ENCODE data around the gene XIRP2.

DNA sequence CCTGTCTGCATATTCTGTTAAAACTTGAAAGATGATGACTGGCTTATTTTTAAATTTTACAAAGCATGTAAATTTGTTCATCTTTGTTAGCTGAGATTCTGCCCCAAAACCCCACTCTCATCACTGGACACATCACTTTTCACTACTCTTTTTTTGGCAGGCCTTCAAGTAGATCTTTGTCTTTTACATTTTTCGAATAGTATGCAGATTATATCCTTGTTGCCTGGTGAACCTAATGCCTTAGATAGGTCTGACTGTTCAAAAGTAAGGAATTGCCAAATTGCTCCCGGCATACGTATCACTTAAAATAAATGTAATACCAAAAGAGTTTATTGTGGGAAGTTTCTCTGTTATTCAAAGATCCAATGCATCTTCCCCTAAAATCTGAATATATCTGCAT, 303.3 kb downstream of the XIRP2 start:
- TF ChIP-seq RCOR1 (IDR thresholded peaks at IDR 0.05; ENCODE audit: insufficient replicate concordance, low read length) (no peak), RFX5 (IDR thresholded peaks at IDR 0.05; ENCODE audit: low read depth, low read length) (no peak), MAFK (IDR thresholded peaks at IDR 0.05; ENCODE audit: low read depth, low read length) (no peak), CEBPB (IDR thresholded peaks at IDR 0.05; ENCODE audit: low read depth, low read length) (no peak), RAD21 (IDR thresholded peaks at IDR 0.05; ENCODE audit: low read length) (no peak), SMC3 (IDR thresholded peaks at IDR 0.05; ENCODE audit: low read depth, low read length) (no peak), MAZ (IDR thresholded peaks at IDR 0.05; ENCODE audit: borderline replicate concordance, low read depth, low read length) (no peak)
- TF ChIP-seq, protein P1, sequence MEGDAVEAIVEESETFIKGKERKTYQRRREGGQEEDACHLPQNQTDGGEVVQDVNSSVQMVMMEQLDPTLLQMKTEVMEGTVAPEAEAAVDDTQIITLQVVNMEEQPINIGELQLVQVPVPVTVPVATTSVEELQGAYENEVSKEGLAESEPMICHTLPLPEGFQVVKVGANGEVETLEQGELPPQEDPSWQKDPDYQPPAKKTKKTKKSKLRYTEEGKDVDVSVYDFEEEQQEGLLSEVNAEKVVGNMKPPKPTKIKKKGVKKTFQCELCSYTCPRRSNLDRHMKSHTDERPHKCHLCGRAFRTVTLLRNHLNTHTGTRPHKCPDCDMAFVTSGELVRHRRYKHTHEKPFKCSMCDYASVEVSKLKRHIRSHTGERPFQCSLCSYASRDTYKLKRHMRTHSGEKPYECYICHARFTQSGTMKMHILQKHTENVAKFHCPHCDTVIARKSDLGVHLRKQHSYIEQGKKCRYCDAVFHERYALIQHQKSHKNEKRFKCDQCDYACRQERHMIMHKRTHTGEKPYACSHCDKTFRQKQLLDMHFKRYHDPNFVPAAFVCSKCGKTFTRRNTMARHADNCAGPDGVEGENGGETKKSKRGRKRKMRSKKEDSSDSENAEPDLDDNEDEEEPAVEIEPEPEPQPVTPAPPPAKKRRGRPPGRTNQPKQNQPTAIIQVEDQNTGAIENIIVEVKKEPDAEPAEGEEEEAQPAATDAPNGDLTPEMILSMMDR (conservative IDR thresholded peaks at IDR 0.05; ENCODE audit: low read depth, low read length): no peak
